Transverse colon (tissue), 4 donors: ENCODE results near the gene DGKD.

Source experiments
- EP300 ChIP-seq: sonication (generic); formaldehyde crosslinking; IDR thresholded peaks from one replicate; pipeline ENCODE4 v1.6.1; 2017; ENCODE audit warnings: antibody characterized with exemption, low read depth
- POLR2AphosphoS5 ChIP-seq, 3 donors: sonication (generic); formaldehyde crosslinking; IDR thresholded peaks; one replicate each; pipeline ENCODE4 v1.6.1; 2016; ENCODE audit warnings: antibody characterized with exemption in 3 of 3
- TF ChIP-seq, protein P1 (sequence below), 5 experiments: fragments of 200-600 bp in 3 of 5; fragments of 450-650 bp in 2 of 5; sonication (generic) in 3 of 5; IDR thresholded peaks; 1 replicate in 2 of 5; 2 replicates in 3 of 5; pipeline ENCODE4 v1.5.1; 2016 to 2017; ENCODE audit warnings: antibody characterized with exemption in 5 of 5, inconsistent platforms in 3 of 5, mild to moderate bottlenecking in 2 of 5, moderate library complexity in 1 of 5

GRCh38 chr2:233464056-233464455 lies 109.8 kb downstream of the DGKD start:
- TF ChIP-seq, protein P1, sequence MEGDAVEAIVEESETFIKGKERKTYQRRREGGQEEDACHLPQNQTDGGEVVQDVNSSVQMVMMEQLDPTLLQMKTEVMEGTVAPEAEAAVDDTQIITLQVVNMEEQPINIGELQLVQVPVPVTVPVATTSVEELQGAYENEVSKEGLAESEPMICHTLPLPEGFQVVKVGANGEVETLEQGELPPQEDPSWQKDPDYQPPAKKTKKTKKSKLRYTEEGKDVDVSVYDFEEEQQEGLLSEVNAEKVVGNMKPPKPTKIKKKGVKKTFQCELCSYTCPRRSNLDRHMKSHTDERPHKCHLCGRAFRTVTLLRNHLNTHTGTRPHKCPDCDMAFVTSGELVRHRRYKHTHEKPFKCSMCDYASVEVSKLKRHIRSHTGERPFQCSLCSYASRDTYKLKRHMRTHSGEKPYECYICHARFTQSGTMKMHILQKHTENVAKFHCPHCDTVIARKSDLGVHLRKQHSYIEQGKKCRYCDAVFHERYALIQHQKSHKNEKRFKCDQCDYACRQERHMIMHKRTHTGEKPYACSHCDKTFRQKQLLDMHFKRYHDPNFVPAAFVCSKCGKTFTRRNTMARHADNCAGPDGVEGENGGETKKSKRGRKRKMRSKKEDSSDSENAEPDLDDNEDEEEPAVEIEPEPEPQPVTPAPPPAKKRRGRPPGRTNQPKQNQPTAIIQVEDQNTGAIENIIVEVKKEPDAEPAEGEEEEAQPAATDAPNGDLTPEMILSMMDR (IDR thresholded peaks at IDR 0.05) = no peak
- TF ChIP-seq POLR2AphosphoS5 (IDR thresholded peaks at IDR 0.05) = no peak
- no peak for TF ChIP-seq EP300
